NT2/D1 (cell line): ENCODE data around the gene P2RX2.

Source experiments
- DNase-seq: peaks from one replicate; pipeline ENCODE4 v3.0.0-alpha.2; 2011; ENCODE audit warnings: low read depth, low spot score
- H3K27me3 ChIP-seq: 2 replicates; pipeline ENCODE4 v1.6.0; 2011; ENCODE audit warnings: mild to moderate bottlenecking; ENCODE audit not compliant: insufficient read length, insufficient read depth
- H3K36me3 ChIP-seq: 2 replicates; pipeline ENCODE4 v1.6.1; 2011; ENCODE audit warnings: mild to moderate bottlenecking, low read length, mixed read lengths; ENCODE audit not compliant: insufficient read depth, insufficient read length
- H3K4me1 ChIP-seq: 2 replicates; pipeline ENCODE4 v1.5.1; 2011; ENCODE audit not compliant: insufficient read depth, insufficient read length
- H3K4me3 ChIP-seq: 2 replicates; pipeline ENCODE4 v1.5.1; 2011; ENCODE audit warnings: low read depth; ENCODE audit not compliant: insufficient read length
- H3K9ac ChIP-seq: 2 replicates; pipeline ENCODE4 v1.6.0; 2011; ENCODE audit warnings: low read depth; ENCODE audit not compliant: insufficient read length
- H3K9me3 ChIP-seq: 2 replicates; pipeline ENCODE4 v1.5.1; 2011; ENCODE audit warnings: mild to moderate bottlenecking, low read length; ENCODE audit not compliant: insufficient read depth
- SUZ12 ChIP-seq: IDR thresholded peaks from 2 replicates; pipeline ENCODE4 v1.6.1; 2011; ENCODE audit not compliant: insufficient read length, insufficient read depth; ENCODE audit errors: extremely low read depth
- YY1 ChIP-seq: IDR thresholded peaks from 2 replicates; pipeline ENCODE4 v1.6.1; 2011; ENCODE audit not compliant: insufficient read length, insufficient read depth
- ZNF274 ChIP-seq: IDR thresholded peaks from 2 replicates; pipeline ENCODE4 v1.6.1; 2011; ENCODE audit warnings: mild to moderate bottlenecking, low read depth, low read length

P2RX2 gene

GRCh38 chr12:132604151-132604618 lies 14.4 kb upstream of the P2RX2 start:
- peaks cover 21% of the 10 kb centered on the region for H3K4me1 ChIP-seq
- H3K27me3 ChIP-seq, result peaks cover 94% of the 10 kb centered on the region
- H3K36me3 ChIP-seq, result no peaks in the 10 kb centered on the region
- H3K9me3 ChIP-seq, result no peaks in the 10 kb centered on the region
- no peak overlapping the region for H3K4me3 ChIP-seq
- TF ChIP-seq ZNF274 (no peak), SUZ12 (no peak), YY1 (no peak)
- peak overlapping the region; percentile 18 for H3K9ac ChIP-seq
- DNase-seq, result no peak

DNA sequence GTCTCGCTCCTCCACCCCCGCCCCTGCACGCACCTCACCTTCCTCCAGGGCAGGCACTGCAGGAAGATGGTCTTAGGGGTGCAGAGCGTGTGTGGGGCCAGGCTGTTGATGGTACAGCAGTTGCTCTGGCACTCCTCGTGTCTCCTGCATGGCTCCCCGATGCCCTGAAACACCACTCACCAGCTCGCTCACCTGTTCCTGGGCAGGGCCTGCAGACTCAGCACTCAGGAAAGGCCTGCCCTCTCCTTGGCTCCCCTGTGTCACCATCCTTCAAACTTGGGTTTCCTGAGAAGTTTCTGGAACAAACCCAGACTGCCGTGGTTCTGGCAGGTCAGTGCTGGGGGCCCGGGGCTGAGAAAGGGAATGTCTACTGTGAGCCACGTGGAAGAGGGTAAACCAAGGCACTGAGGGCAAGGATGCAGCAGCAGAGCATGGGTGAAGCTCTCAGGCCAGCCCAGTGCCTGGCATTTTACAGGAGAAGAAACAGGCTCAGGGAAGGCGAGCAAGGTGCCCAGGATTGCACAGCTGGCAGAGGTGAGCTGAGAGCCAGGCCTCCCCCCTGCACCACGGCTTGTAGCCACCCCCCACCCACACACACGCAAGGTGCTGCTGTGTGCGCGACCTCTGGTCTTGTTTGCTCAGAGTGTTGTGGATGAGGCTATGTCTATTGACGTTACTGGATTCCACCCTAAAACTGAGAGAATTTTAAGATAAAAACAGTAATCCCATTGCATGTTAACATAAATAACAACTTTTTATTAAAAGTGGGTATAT lies 13.7 kb upstream of the P2RX2 start:
- H3K4me1 ChIP-seq, result peaks cover 21% of the 10 kb centered on the region
- TF ChIP-seq YY1, result no peak
- no peak for TF ChIP-seq SUZ12
- no peak for TF ChIP-seq ZNF274
- H3K27me3 ChIP-seq, result peaks cover 98% of the 10 kb centered on the region
- H3K9me3 ChIP-seq, result no peaks in the 10 kb centered on the region
- H3K4me3 ChIP-seq, result no peak overlapping the region
- no peak overlapping the region for H3K9ac ChIP-seq
- H3K36me3 ChIP-seq, result no peaks in the 10 kb centered on the region
- no peak for DNase-seq

GRCh38 chr12:132605892-132606291 lies 12.7 kb upstream of the P2RX2 start:
- H3K4me1 ChIP-seq, result peaks cover 13% of the 10 kb centered on the region

DNA sequence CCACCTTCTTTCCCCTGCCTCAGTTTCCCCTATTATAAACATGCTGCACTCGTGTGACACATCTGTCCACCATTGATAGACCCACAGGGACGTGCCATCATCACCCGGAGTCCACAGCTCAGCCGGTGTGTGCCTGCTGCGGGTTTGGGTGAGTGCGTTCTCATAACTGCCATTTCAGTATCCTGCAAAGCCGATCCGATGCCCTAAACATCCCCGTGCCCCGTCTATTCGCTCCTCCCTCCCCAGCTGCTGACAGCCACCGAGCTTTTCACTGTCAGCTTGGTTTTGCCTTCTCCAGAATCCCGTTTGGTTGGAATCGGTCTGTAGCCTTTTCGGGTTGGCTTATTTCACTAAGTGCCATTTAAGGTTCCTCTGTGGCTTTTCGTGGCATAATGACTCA lies 12.1 kb upstream of the P2RX2 start:
- H3K9ac ChIP-seq, result no peak overlapping the region
- no peak for TF ChIP-seq SUZ12
- TF ChIP-seq YY1, result no peak
- TF ChIP-seq ZNF274, result no peak
- peaks cover 12% of the 10 kb centered on the region for H3K4me1 ChIP-seq
- peaks cover 6% of the 10 kb centered on the region; the same call in 1 of the 2 replicates for H3K9me3 ChIP-seq
- DNase-seq, result no peak
- no peak overlapping the region for H3K4me3 ChIP-seq
- H3K27me3 ChIP-seq, result peaks cover 98% of the 10 kb centered on the region
- no peaks in the 10 kb centered on the region for H3K36me3 ChIP-seq

More at GRCh38 chr12:132605892-132606291, 12.7 kb upstream of the P2RX2 start:
- Histone ChIP-seq H3K4me3 (no peak overlapping the region), H3K9me3 (peaks cover under 1% of the 10 kb centered on the region; the same call in 1 of the 2 replicates), H3K9ac (no peak overlapping the region), H3K27me3 (peaks cover 98% of the 10 kb centered on the region), H3K36me3 (no peaks in the 10 kb centered on the region)
- no peak for DNase-seq
- no peak for TF ChIP-seq YY1
- TF ChIP-seq ZNF274, result no peak
- TF ChIP-seq SUZ12, result no peak

- peaks cover 98% of the 10 kb centered on the region for H3K27me3 ChIP-seq
- H3K4me3 ChIP-seq, result no peak overlapping the region
These were observed 11.6 kb upstream of the P2RX2 start for GRCh38 chr12:132606927-132607326.

GRCh38 chr12:132608231-132609171 lies 10.1 kb upstream of the P2RX2 start:
- DNase-seq, result no peak
- H3K36me3 ChIP-seq, result no peaks in the 10 kb centered on the region
- H3K4me1 ChIP-seq, result peaks cover 4% of the 10 kb centered on the region
- TF ChIP-seq YY1 (no peak), ZNF274 (no peak), SUZ12 (no peak)
- no peak overlapping the region for H3K4me3 ChIP-seq
- H3K9ac ChIP-seq, result no peak overlapping the region
- peaks cover 98% of the 10 kb centered on the region for H3K27me3 ChIP-seq
- H3K9me3 ChIP-seq, result peaks cover 19% of the 10 kb centered on the region; the same call in 1 of the 2 replicates

More at GRCh38 chr12:132606927-132607326, 11.6 kb upstream of the P2RX2 start:
- Histone ChIP-seq H3K9ac (no peak overlapping the region), H3K9me3 (peaks cover 11% of the 10 kb centered on the region; the same call in 1 of the 2 replicates), H3K4me1 (peaks cover 12% of the 10 kb centered on the region), H3K36me3 (no peaks in the 10 kb centered on the region)
- TF ChIP-seq ZNF274 (no peak), YY1 (no peak), SUZ12 (no peak)
- DNase-seq, result no peak
